ENCODE results near the gene HMGA1. TPM values are rescaled to one million over a fixed set of nuclear protein-coding genes. Genes with fewer than 3 reads are reported as not detected.
A peak's percentile ranks its signal among the peaks of the same experiment; 100 is the strongest.

The HMGA1 gene
- polyA plus RNA-seq, 1 of the 3 experiments (the other 2 are of a cell fraction): 433 TPM

DNA sequence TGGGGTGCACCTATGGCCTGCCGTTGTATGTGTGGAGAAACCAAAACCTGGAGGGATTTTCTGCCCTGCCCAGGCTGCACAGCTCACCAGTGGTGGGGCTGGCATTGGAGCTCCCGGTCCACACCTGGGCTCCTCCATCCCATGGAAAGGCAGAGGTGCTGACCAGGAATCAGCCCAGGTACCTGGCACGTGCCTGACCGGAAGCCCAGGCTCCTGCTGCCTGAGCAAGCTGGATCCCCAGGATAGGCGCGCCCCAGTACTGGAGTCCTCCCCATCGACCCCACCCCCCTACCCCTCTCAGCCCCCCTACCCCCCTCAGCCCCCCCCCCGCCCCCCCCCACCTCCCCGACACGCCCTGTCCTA lies 39.9 kb upstream of the HMGA1 start (continued):
- no peak for TF ChIP-seq CTCF (IDR thresholded peaks at IDR 0.05)
- TF ChIP-seq TEAD4 (IDR thresholded peaks at IDR 0.05; ENCODE audit: borderline replicate concordance, insufficient read depth): no peak
- TF ChIP-seq SIN3A (IDR thresholded peaks at IDR 0.05; ENCODE audit: borderline replicate concordance, low read depth, low read length): no peak

DNA sequence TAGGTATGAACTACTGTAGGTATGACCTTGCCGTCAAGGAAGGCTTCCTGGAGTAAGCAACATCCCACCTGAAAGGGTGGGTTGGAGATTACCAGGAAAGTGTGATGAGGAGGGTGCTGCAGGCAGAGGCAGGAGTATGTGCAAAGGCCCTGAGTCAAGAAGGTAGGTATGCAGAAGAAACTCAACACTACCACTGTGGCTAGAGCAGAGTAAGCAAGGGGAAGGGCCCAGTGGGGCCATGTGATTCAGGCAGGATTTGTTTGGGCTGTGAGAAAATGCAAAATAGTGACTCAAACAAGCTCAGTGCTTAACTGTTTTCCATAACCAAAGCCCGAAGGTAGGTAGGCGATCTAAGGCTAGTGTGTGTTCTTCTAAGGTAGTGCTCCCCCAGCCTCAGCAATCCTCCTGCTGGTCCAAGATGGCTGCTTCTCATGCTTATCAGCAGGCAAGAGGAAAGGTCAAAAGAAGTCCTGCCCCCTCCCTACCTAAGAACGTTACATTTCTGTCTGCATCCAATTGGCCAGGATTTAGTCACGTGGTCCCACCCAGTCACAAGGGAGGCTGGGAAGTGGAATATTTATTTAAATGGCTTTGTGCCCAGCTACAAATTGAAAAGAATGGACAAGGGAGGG lies 36.2 kb upstream of the HMGA1 start:
- no peak overlapping the region for H3K4me3 ChIP-seq (ENCODE audit: low read depth in 2 of 2, low read length in 1 of 2)
- H2AFZ ChIP-seq (ENCODE audit: low read depth): no peak overlapping the region
- WGBS (ENCODE audit: low lambda C conversion rate): 83% methylated on average over 3 of the region's 5 CpGs
- no peak overlapping the region for H3K9ac ChIP-seq
- H3K27me3 ChIP-seq (ENCODE audit: insufficient read depth): no peaks in the 10 kb centered on the region
- no peaks in the 10 kb centered on the region for H3K9me2 ChIP-seq
- no peak for TF ChIP-seq POLR2AphosphoS5 (IDR thresholded peaks at IDR 0.05; ENCODE audit: low read depth, low read length)
- TF ChIP-seq USF1 (IDR thresholded peaks at IDR 0.05; ENCODE audit: borderline replicate concordance, low read depth): peak; percentile 19; the same call in 1 of the 2 replicates
- no peak for TF ChIP-seq CTCF (IDR thresholded peaks at IDR 0.05)
- TF ChIP-seq JUND (IDR thresholded peaks at IDR 0.05): no peak
- no peak for TF ChIP-seq FOSL2 (IDR thresholded peaks at IDR 0.05; ENCODE audit: borderline replicate concordance, low read depth)
- TF ChIP-seq ELF1 (IDR thresholded peaks at IDR 0.05): no peak
- DNase-seq: no peak
- no peak overlapping the region for H3K4me2 ChIP-seq
- ChIA-PET POLR2A (interaction anchor here (1.2 kb wide), 1 partner anchor 49 kb away, joined by 3 read pairs; no protein-coding TSS in a partner anchor), CTCF (interaction anchor here (0.5 to 1.6 kb wide), 2 partner anchors 21 to 214 kb away, joined by 3 read pairs; no protein-coding TSS in a partner anchor)
- H3K79me2 ChIP-seq (ENCODE audit: insufficient read depth): no peaks in the 10 kb centered on the region
- H3K9me3 ChIP-seq: no peaks in the 10 kb centered on the region
- H3K36me3 ChIP-seq (replicated peaks in 1 of 2; ENCODE audit: control insufficient read depth in 1 of 2, insufficient read depth in 2 of 2, low read length in 1 of 2): no peaks in the 10 kb centered on the region
- H3K27ac ChIP-seq (ENCODE audit: low read depth in 2 of 2, low read length in 1 of 2): no peak overlapping the region
- peaks cover 0 to 8% of the 10 kb centered on the region in 2 experiments; a peak in 1 of 4 replicates for H3K4me1 ChIP-seq (ENCODE audit: control insufficient read depth in 1 of 2, insufficient read depth in 2 of 2, low read depth in 1 of 2, low read length in 1 of 2)
- H3F3A ChIP-seq (replicated peaks; ENCODE audit: insufficient read depth): peaks cover 5% of the 10 kb centered on the region
- no peaks in the 10 kb centered on the region for H4K20me1 ChIP-seq (ENCODE audit: insufficient read depth)
